Activated gamma-delta T cell (primary cell): ENCODE results near the gene ACOD1.
"Not testable (repeated sequence)": the region's sequence is repeated elsewhere in the genome, so short reads cannot be mapped to it uniquely, and the experiment has no call there.

Experiments
- DNase-seq: peaks from one replicate; lab custom pipeline; 2025; lab: John Stamatoyannopoulos, UW

ACOD1 gene

DNA sequence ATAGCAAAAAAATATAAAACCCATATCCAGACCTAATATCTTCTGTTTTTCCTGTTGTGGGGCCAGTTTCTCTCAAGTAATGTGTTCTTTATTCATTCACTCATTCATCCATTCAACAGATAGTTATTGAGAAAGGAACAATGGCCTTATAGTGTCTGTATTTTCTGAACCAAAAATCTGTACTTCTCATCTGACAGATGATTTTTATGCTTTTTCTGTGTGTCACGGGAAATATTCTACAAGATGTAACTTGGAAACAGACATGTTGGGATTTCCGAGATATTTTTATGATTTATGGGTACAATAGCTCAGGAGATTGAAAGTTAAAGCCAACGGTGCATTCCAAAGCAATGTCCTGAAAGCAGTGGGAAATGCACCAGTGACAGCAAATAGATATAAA is 5.7 kb downstream of the ACOD1 start:
- no peak for DNase-seq

DNA sequence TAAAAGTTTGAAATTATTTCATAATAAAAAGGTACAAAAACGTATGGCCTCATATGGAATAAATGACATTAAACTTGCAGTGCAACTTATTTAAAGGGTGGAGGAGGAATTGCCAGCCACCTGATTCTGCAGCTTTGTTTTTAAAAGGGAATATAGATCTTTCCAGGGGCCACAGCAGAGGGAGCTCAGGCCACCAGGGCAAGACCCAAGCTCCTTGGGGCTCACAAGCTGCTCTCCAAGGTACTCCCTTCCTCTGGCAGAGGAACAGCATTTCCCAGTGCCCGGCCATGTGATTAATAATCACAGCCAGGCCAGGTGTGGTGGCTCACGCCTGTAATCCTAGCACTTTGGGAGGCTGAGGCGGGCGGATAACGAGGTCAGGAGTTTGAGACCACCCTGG is 6.2 kb downstream of the ACOD1 start:
- DNase-seq: no peak

DNA sequence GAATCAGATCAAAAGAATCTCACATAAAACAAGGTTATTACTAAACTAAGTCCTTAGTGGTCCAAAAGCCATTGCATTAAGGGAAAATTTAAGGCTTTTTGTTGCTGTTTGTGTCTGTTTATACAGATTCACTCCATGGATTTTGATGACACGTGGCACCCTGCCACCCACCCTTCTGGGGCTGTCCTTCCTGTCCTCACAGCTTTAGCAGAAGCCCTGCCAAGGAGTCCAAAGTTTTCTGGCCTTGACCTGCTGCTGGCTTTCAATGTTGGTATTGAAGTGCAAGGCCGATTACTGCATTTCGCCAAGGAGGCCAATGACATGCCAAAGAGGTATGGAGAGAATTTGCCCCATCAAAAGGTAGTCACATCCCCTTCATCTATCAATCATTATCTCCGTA is 6.9 kb downstream of the ACOD1 start:
- DNase-seq: no peak

DNA sequence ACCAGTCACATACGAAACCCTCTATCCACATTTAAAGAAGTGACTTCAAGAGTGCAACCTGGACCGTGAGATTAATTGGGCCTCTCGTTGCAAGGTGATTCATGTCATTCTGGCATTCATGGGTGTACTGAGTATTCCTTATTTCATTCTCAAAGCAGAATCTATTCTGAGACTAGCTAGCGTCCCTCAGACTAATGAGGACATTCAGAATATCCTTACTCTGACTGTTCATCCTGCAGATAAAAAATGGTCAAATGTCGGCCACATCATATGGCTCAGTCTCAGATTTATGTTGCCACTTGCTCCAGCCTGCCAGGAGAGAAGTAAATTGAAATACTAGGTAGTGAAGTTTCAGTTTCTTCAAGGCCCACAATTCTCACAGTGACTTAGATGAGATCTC is 7.3 kb downstream of the ACOD1 start:
- no peak for DNase-seq

DNA sequence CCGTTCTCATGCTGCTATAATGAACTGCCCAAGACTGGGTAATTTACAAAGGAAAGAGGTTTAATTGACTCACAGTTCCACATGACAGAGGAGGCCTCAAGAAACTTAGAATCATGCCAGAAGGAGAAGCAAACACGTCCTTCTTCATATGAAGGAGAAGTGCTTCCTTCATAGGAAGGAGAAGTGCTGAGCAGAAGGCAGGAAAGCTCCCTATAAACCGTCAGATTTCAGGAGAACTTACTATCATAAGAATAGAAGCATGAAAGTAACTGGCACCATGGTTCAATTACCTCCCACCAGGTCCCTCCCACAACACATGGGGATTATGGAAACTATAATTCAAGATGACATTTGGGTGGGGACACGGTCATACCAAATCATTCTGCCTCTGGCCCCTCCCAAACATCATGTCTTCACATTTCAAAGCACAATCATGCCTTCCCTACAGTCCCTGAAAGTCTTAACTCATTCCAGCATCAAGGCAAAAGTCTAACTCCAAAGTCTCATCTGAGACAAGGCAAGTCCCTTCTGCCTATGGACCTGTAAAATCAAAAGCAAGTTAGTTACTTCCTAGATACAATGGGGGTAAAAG is 10.6 kb downstream of the ACOD1 start:
- DNase-seq: no peak

DNA sequence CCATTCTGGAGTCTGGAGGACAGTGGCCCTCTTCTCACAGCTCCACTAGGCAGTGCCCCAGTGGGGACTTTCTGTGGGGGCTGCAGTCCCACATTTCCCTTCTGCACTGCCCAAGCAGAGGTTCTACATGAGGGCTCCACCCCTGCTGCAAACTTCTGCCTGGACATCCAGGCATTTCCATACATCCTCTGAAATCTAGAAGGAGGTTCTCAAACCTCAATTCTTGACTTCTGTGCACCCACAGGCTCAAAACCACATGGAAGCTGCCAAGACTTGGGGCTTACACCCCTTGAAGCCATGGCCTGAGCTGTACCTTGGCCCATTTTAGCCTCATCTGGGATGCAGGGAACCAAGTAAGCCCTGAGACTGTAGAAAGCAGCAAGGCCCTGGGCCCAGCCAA is 11.4 kb downstream of the ACOD1 start:
- DNase-seq: not testable (repeated sequence)

DNA sequence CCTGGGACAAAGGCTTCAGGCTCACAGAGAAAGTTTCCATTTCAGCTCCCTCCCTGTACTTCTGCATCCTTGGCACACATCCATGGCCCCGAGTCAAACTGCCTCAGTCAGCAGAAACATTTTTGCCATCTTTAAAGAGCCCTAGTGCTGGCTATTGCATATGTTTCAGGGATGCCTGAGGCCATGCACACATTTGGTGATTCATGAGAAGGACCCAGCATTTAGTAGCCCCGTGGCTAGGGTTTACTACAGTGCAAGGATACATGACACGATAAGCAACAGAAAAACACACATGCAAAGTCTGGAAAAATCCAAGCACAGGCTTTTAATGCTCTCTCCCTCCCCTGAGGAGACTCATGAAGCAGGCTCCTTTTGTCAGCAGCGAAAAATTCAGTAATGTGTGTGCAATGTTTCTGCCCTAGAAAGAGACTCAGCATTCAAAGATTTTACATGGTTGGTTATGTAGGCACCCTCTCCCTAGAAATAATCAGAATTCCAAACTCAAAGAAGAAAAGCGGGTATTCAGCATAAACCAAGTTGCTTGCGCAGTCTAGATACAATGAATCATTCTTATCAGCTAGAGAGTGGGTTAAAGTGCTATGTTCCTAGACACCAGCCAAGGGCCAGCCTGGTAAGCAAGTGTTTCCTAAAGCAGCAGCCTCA is 17.6 kb downstream of the ACOD1 start:
- DNase-seq: no peak

DNA sequence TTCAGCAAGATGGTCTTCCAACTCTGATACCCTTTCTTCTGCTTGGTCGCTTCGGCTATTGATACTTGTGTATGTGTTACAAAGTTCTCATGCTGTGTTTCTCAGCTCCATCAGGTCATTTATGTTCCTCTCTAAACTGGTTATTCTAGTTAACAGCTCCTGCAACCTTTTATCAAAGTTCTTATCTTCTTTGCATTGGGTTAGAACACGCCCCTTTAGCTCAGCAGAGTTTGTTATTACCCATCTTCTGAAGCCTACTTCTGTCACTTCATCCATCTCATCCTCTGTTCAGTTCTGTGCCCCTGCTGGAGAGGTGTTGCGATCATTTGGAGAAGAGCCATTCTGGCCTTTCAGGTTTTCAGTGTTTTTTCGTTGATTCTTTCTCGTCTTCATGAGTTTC is 18.7 kb downstream of the ACOD1 start:
- DNase-seq: no peak

DNA sequence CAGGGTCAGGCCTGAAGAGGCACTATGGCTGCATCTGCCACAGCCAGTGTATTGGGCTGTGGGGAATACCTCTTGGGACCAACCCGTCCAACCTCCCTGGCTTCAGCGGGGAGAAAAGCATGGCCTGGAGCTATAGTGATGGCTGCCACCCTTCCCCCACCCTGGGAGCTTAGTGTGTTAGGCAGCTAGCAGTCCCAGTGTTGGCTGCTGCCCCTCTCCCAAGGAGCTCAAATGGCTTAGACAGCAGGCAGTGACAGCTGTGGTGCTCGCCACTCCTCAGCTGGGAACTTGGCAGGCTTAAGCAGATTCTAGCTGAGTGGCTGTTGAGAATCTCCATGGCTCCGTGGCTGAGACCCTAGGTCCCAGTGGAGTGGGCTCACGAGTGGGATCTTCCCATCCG is 19.7 kb downstream of the ACOD1 start:
- no peak for DNase-seq

DNA sequence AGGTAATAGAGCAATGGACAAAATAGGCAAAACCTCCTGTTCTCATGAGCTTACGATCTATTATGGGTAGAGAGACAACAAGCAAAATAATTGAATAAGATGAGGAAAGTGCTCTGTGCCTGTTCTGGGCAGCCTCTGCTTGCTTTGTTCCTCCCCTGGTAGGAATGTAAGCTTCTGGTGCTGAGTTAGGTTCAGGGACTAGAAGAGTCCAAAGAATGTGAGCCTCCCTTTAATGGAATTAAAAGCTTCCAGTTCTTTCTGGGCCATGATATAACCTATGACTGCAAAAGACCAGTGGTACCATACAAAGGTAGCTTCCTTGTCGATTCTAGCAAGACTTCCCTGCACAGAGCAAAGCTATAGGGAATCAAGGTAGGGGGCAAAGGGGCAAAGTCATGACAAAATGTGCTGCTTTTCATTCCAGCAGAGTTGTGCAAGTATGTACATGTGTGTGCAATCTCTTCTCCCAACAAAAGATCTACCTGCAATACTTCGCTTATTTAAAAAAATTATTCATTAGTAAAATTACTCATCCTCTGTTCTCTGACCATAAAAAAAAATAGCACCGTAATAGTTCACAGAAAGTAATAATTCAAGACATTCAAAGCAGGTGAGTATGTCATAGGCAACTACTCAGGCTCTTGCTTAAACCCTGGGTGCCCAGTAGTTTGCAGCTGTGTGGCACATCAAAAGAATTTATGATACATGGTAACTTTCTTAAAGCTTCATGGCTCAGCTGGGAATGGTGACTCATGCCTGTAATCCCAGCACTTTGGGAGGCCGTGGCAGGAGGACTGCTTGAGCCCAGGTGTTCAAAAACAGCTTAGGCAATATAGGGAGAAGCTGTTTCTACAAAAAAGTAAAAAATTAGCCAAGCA is 21.4 kb downstream of the ACOD1 start:
- DNase-seq: no peak

DNA sequence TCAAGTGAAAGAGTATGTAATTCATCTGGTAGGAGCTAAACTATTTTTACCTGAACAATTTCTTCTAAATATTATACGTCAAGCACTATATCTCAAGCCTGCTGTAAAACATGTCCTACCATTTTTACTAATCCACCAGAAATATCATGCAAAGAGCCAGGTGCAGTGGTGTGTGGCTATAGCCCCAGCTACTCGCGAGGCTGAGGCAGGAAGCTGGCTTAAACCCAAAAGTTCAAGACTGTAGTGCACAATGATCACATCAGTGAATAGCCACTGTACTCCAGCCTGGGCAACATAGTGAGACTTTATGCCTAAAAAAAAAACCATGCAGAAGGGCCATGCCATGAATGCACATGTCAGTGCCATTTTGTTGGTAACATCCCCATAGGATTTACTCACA is 22.9 kb downstream of the ACOD1 start:
- no peak for DNase-seq

DNA sequence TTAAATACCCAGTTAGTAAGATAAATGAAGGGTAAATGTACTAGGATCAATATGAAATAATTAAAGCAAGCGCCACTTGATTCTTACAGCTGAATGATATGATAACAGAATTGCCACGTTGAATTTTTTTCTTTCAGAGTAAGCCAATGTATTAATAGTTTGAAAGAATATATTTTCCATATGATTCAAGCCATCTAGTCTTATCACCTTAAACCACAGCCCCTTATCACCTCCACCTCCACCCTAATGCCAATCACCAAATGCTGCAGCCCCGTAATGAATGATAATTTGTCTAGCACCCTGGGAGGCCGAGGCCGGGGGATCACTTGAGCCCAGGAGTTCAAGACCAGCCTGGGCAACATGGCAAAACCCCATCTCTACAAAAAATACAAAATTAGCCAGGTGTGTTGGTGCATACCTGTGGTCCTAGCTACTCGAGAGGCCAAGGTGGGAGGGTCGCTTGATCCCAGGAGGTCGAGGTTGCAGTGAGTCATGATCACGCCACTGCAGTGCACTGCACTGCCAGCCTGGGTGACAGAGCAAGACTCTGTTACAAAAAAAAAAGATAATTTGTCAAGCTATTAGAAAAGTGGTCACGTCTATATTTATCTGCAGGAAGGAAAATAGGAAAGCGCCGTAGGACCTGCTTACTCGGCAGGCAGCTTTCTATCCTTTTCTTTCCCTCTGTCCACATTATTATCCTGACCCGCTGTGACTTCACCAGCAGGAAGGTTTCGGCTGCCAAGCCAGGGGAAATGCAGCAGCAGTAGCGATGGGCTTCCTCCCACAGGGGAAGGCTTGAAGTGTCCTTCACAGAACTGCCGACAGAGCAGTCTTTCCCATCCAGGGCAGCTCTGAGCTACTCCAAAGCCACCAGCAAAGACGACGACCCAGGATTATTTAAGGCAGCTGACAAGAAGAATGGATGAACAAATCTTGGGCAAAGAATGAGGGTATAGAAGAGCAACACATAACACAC is 23.8 kb downstream of the ACOD1 start:
- DNase-seq: no peak

DNA sequence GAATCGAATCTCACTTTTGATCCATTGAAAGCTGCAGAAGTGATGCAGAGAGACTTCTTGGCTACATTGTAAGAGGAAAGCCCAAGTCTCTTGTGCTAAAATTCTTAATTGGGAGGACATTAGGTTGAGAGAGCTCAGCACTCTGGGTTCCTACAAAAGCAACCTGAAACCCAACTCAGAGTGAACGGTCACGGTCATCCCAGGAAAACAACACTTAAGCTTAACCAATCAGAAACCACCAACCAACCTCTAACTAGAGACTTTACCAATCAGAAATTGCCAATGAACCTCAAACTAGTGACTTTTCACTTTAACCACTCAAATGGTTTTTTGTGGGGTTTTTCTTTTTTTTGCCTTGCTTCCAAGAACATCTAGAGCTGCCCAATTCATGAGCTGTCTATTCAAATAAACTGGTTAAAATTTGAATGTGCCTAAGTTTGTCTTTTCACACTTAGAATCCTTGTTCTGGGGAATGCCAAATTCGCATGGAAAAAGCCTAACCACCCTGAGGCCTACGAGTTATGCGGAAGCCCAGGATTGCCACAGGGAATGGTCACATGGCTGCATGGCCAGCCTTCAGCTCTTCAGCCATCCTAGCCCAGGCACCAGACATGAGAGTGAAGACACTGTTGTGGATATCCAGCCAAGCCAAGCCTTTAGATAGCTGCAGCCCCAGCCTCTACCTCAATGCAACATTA is 25.8 kb downstream of the ACOD1 start:
- DNase-seq: no peak

DNA sequence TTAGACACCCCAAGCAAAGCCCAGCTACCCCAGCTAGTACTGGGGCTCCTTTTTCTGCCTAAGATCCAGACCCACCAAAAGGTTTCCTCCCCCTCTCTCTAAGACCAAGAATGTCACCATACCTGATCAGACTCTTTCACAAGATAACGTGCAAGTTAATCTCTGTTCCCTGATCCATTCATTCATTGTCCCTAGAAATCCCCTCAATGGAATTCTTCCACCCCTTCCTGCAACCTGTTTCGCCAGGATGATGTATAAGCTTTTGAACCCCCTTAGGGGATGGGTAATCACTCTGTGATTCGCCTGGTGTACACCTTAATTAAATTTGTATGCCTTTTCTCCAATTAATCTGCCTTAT is 26.3 kb downstream of the ACOD1 start:
- no peak for DNase-seq

DNA sequence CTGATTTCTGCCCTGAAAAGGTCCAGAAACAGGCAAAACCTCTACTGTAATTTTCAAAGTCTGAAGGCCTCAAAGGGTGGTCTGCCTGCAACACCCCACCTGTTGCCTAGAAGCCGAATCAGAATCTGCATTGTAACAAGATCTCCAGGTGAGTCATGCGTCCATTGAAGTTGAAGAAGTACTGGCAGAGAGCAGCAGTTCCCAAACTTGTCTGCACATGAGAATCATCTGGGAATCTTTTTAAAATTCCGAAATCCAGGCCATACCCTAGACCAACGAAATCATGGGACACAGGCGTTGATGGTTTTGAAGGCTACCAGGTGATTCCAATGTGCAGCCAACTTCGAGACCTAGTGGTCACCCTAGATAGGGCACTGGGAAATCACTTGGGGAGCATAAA is 27.6 kb downstream of the ACOD1 start:
- no peak for DNase-seq

DNA sequence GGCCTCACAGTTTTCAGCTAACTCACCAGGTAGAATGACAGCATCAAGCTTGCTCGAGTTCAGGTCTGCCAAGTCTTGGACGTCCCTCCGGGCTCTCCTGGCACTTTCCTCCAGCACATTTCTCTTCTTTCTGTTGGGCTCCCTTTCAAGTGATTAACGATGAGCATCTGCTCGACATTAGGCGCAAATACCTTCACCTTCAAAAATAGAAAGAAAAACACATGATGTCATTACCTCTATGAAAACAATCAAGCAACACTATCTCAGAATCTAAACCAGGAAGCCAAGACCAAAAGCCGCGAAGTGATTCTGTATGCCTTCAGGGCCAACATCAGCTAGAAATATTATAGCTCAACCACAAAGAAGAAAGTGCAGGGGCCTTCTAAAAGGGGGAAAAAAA is 28.2 kb downstream of the ACOD1 start:
- no peak for DNase-seq

DNA sequence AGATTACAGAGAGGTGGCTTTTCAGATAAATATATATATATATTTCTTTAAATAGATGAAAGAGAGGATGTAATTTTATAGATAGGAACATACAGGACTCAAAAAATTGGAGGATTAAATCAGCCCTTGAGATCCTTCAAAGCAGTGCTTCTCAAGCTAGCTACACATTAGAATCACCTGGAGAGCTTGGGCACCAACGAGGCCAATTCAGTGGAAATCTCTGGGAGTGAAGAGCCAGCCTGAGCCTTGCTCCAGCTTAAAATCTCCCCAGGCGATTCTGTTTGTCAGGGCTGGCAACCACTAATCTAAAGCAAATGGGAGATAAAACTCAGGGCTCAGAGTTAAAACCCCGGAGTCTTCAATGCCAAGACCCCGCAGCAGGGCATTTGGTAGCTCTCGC is 28.6 kb downstream of the ACOD1 start:
- DNase-seq: no peak

DNA sequence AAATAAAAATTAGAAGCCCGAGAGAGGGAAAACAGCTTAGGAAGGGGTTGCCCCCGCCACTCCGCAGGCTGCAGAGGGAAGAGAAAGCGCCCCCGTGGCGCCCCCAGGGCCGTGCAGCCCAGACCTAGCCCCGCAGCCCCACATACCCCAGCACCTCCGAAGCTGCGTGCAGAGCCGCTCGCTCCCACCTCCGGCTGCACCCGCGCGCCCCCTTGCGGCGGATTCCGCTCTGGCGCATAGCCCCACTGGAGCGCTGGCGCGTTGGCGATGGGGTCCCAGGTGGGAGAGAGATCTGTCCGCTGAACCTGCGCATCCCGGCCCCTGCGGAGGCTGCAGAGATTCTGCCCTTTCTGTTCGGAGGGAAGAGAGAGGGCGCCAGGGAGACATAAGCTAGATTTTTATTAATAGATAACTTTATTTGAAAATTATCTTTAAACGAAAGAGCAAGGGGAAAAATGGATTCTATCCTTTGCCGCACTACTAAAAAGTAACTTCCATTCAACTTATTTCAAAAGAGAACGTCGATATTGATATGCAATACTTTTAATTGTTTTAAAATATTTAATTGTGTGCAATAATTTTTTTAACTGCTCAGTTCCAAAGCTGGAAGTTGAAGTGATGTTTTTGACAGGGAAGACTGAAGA is 31.9 kb downstream of the ACOD1 start:
- peak; percentile 66 for DNase-seq

DNA sequence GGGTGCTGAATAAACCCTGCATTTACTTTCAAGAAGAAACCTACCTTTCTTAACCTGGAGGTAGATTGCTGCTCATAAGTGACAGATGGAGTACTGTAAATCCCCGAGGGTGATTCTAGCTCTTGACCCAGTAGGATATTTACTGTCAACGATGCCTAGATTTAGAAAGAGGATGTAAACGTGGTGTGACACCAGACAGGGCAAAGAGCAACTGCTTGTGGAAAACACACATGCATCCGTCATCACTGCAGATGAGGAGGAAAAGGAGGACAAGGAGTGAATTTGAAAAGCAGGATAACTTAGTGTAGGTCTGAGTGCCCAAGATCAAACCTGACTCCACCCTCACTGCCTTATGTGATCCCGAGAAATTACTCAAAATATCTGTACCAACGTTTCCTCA is 33.8 kb downstream of the ACOD1 start:
- DNase-seq: no peak

DNA sequence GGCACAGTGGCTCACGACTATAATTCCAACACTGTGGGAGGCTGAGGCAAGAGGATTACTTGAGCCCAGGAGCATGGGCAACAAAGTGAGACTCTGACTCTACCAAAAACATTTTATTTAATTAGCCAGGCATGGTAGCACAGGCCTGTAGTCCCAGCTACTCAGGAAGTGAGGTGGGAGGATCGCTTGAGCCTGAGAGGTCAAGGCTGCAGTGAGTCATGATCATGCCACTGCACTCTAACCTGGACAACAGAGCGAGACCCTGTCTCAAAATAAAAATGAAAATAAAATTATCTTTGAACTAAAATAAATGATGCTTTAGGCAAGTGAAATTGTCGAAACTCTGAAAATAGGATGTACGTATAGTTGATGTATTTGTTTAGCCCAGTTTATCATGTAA is 35.4 kb downstream of the ACOD1 start:
- no peak for DNase-seq

DNA sequence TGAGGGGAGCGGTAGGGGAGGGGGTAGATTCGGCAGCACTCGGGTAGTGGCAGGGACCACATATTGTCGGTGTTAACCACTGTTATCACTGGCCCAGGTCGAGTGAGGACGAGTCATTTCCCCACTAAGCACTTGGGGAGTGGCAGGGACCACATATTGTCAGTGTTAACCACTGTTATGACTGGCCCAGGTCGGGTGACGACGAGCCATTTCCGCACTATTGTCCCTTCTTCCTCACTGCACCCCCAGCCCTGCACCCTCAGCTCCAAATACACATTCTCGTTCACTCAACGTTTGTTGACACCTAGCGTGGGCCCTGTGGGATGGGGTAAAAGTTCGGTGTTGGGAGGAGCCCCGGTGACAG is 43.1 kb downstream of the ACOD1 start:
- DNase-seq: peak; percentile 35
